ENCODE results near the gene WHRN.

The WHRN gene

GRCh38 chr9:114395334-114395617 lies 110.0 kb downstream of the WHRN start:
- Histone ChIP-seq H3K27ac (peak overlapping the region; percentile 51; the same call in 1 of the 2 replicates), H3K9ac (ENCODE audit: insufficient read length) (peak overlapping the region; percentile 48), H3K4me3 (no peak overlapping the region; the same call in 1 of the 2 replicates), H3K36me3 (ENCODE audit: insufficient read depth, low read length) (peaks cover 11% of the 10 kb centered on the region; the same call in 1 of the 2 replicates), H3K9me3 (ENCODE audit: low read depth, low read length) (no peaks in the 10 kb centered on the region)
- DNase-seq (ENCODE audit: low read depth, low spot score), result no peak
- no peak for TF ChIP-seq FOXP2 (optimal IDR thresholded peaks at IDR 0.05; ENCODE audit: control extremely low read depth, extremely low read length, insufficient read depth)
- TF ChIP-seq EZH2 (IDR thresholded peaks at IDR 0.05), result no peak
- TF ChIP-seq POLR2AphosphoS5 (IDR thresholded peaks at IDR 0.05; ENCODE audit: borderline replicate concordance, low read depth, low read length), result no peak

GRCh38 chr9:114394523-114395333 lies 110.5 kb downstream of the WHRN start:
- DNase-seq (ENCODE audit: low read depth, low spot score), result no peak
- TF ChIP-seq FOXP2 (optimal IDR thresholded peaks at IDR 0.05; ENCODE audit: control extremely low read depth, extremely low read length, insufficient read depth) (no peak), EZH2 (IDR thresholded peaks at IDR 0.05) (no peak), POLR2AphosphoS5 (IDR thresholded peaks at IDR 0.05; ENCODE audit: borderline replicate concordance, low read depth, low read length) (no peak)
- Histone ChIP-seq H3K27ac (peak overlapping the region; percentile 51; the same call in 1 of the 2 replicates), H3K36me3 (ENCODE audit: insufficient read depth, low read length) (peaks cover 11% of the 10 kb centered on the region; the same call in 1 of the 2 replicates), H3K4me3 (no peak overlapping the region; the same call in 1 of the 2 replicates), H3K9ac (ENCODE audit: insufficient read length) (peak overlapping the region; percentile 48), H3K9me3 (ENCODE audit: low read depth, low read length) (no peaks in the 10 kb centered on the region)

- no peaks in the 10 kb centered on the region for H3K9me3 ChIP-seq (ENCODE audit: low read depth, low read length)
- H3K4me3 ChIP-seq, result no peak overlapping the region
- no peak overlapping the region for H3K9ac ChIP-seq (ENCODE audit: insufficient read length)
- TF ChIP-seq EZH2 (IDR thresholded peaks at IDR 0.05) (no peak), POLR2AphosphoS5 (IDR thresholded peaks at IDR 0.05; ENCODE audit: borderline replicate concordance, low read depth, low read length) (no peak)
- DNase-seq (ENCODE audit: low read depth, low spot score), result no peak
- H3K36me3 ChIP-seq (ENCODE audit: insufficient read depth, low read length), result peaks cover 17% of the 10 kb centered on the region; the same call in 1 of the 2 replicates
- no peak overlapping the region for H3K27ac ChIP-seq
Measured at GRCh38 chr9:114392749-114393112, 112.5 kb downstream of the WHRN start.

GRCh38 chr9:114390952-114391351 lies 114.3 kb downstream of the WHRN start:
- Histone ChIP-seq H3K27ac (no peak overlapping the region), H3K9me3 (ENCODE audit: low read depth, low read length) (no peaks in the 10 kb centered on the region), H3K36me3 (ENCODE audit: insufficient read depth, low read length) (peaks cover 17% of the 10 kb centered on the region; the same call in 1 of the 2 replicates), H3K4me3 (no peak overlapping the region), H3K9ac (ENCODE audit: insufficient read length) (no peak overlapping the region)
- no peak for DNase-seq (ENCODE audit: low read depth, low spot score)
- no peak for TF ChIP-seq FOXP2 (optimal IDR thresholded peaks at IDR 0.05; ENCODE audit: control extremely low read depth, extremely low read length, insufficient read depth)
- no peak for TF ChIP-seq POLR2AphosphoS5 (IDR thresholded peaks at IDR 0.05; ENCODE audit: borderline replicate concordance, low read depth, low read length)
- TF ChIP-seq EZH2 (IDR thresholded peaks at IDR 0.05), result no peak

- peaks cover 11% of the 10 kb centered on the region; the same call in 1 of the 2 replicates for H3K36me3 ChIP-seq (ENCODE audit: insufficient read depth, low read length)
- no peaks in the 10 kb centered on the region for H3K9me3 ChIP-seq (ENCODE audit: low read depth, low read length)
- no peak for TF ChIP-seq POLR2AphosphoS5 (IDR thresholded peaks at IDR 0.05; ENCODE audit: borderline replicate concordance, low read depth, low read length)
- no peak for TF ChIP-seq FOXP2 (optimal IDR thresholded peaks at IDR 0.05; ENCODE audit: control extremely low read depth, extremely low read length, insufficient read depth)
- TF ChIP-seq EZH2 (IDR thresholded peaks at IDR 0.05), result no peak
- H3K9ac ChIP-seq (ENCODE audit: insufficient read length), result no peak overlapping the region
- H3K4me3 ChIP-seq, result no peak overlapping the region
- no peak overlapping the region for H3K27ac ChIP-seq
- DNase-seq (ENCODE audit: low read depth, low spot score), result no peak
Measured at GRCh38 chr9:114389612-114390368, 115.5 kb downstream of the WHRN start.

- H3K9me3 ChIP-seq (ENCODE audit: low read depth, low read length), result no peaks in the 10 kb centered on the region
- peaks cover 6% of the 10 kb centered on the region; the same call in 1 of the 2 replicates for H3K36me3 ChIP-seq (ENCODE audit: insufficient read depth, low read length)
- H3K9ac ChIP-seq (ENCODE audit: insufficient read length), result no peak overlapping the region
- no peak for TF ChIP-seq EZH2 (IDR thresholded peaks at IDR 0.05)
- TF ChIP-seq FOXP2 (optimal IDR thresholded peaks at IDR 0.05; ENCODE audit: control extremely low read depth, extremely low read length, insufficient read depth), result no peak
- no peak for TF ChIP-seq POLR2AphosphoS5 (IDR thresholded peaks at IDR 0.05; ENCODE audit: borderline replicate concordance, low read depth, low read length)
- no peak for DNase-seq (ENCODE audit: low read depth, low spot score)
- H3K4me3 ChIP-seq, result no peak overlapping the region
- no peak overlapping the region for H3K27ac ChIP-seq
Measured at GRCh38 chr9:114388764-114389375, 116.4 kb downstream of the WHRN start.

GRCh38 chr9:114388357-114388682 lies 117.0 kb downstream of the WHRN start:
- H3K27ac ChIP-seq, result no peak overlapping the region
- 0 out of 2 replicates have a peak overlapping the region, but pooled peaks have one; percentile 45 for H3K4me3 ChIP-seq
- H3K36me3 ChIP-seq (ENCODE audit: insufficient read depth, low read length), result peaks cover 6% of the 10 kb centered on the region; the same call in 1 of the 2 replicates
- no peaks in the 10 kb centered on the region for H3K9me3 ChIP-seq (ENCODE audit: low read depth, low read length)
- no peak for DNase-seq (ENCODE audit: low read depth, low spot score)
- no peak overlapping the region for H3K9ac ChIP-seq (ENCODE audit: insufficient read length)
- TF ChIP-seq POLR2AphosphoS5 (IDR thresholded peaks at IDR 0.05; ENCODE audit: borderline replicate concordance, low read depth, low read length), result no peak
- TF ChIP-seq FOXP2 (optimal IDR thresholded peaks at IDR 0.05; ENCODE audit: control extremely low read depth, extremely low read length, insufficient read depth), result no peak
- TF ChIP-seq EZH2 (IDR thresholded peaks at IDR 0.05), result no peak

Measured in SK-N-MC (cell line).